A172 (cell line): Measurements from ENCODE around the gene PSD4. TPM values are rescaled to one million over a fixed set of nuclear protein-coding genes. Genes with fewer than 3 reads are reported as not detected.

Experiments
- DNase-seq: peaks from one replicate; pipeline ENCODE4 v3.0.0-alpha.2; 2015; ENCODE audit warnings: low spot score
- total RNA-seq: library from RNA; depleted of rRNA; stranded (reverse); fragments of >200 nt; shearing (Covaris generic); gene quantifications from 2 replicates; pipeline ENCODE4 v1.2.3, GENCODE V29; 2014

PSD4 gene
- total RNA-seq, 1 experiment from 2014 or later = 10.0 TPM

GRCh38 chr2:113184531-113185230, 10.9 kb downstream of the PSD4 start:
- no peak for DNase-seq

DNA sequence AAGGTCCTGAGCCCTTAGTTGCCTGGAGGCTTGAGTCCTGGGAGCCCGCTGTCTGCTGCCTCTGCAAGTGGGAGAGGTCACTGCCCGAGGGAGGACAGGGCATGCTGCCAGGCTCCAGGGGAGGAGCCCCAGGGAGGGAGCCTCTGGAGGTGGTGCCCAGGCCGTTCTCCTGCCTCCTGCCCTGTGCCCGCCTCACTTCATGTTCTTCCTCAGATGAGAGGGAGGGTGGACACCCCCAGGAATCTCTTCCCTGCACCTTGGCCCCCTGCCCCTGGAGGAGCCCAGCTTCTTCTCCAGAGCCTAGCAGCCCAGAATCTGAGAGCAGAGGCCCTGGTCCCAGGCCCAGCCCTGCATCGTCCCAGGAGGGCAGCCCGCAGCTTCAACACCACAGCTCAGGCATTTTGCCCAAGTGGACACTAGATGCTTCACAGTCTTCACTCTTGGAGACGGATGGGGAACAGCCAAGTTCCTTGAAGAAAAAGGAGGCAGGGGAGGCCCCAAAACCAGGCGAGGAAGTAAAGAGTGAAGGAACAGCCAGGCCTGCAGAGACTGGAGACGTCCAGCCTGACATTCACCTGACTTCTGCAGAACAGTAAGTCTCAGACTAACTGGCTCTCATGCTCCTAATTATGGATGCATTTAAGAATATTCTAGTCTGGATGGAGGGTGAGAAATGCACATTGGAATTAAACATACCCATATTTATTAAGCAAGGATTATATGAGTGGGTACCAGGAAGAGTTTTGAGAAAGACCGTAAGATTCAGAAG, 12.1 kb downstream of the PSD4 start:
- peak; percentile 48 for DNase-seq

DNA sequence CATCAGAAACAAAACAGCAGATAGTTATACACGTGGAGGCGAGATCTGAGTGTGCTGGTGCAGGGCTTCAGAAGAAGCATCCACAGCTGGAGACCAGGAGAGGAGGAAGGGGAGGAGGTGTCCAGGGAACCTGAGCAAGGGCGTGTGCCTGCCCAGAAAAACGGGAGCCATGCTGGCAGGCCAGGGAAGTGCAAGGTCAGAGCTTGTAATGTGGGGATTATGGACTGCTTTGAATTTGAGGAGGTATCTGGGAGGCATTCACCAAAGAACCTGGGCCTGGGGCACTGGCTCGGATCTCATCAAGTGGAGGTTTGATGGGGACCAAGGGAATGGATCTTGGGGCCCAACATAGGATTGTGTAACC, 12.6 kb downstream of the PSD4 start:
- DNase-seq = no peak

GRCh38 chr2:113187771-113188170, 14.0 kb downstream of the PSD4 start:
- no peak for DNase-seq

GRCh38 chr2:113190871-113191270, 17.1 kb downstream of the PSD4 start:
- DNase-seq = no peak

- no peak for DNase-seq
Measured at GRCh38 chr2:113192459-113193100, 18.8 kb downstream of the PSD4 start.

DNA sequence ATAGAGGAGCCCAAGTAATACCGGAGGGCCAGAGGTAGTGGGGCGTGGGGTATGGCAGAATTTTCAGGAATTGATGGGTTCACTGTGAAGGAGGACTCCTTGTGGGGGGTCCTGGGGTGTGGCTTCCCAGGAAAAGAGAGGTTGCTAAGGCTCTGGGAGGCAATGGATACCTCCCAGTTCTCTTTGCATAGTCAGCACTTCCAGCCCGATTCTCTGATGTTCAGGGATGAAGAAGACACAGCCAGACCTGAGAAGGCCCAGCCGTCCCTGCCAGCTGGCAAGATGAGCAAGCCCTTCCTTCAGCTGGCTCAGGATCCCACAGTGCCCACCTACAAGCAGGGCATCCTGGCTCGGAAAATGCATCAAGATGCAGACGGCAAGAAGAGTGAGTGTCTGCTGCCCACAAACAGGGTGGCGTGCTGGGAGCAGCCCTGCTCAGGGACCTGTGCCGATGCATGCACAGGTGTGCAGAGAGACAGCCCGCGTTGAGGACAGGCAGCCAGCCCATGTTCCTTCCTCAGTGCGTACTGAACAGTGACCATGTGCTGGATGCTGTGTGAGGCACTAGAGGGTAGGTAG, 22.2 kb downstream of the PSD4 start:
- DNase-seq = no peak

DNA sequence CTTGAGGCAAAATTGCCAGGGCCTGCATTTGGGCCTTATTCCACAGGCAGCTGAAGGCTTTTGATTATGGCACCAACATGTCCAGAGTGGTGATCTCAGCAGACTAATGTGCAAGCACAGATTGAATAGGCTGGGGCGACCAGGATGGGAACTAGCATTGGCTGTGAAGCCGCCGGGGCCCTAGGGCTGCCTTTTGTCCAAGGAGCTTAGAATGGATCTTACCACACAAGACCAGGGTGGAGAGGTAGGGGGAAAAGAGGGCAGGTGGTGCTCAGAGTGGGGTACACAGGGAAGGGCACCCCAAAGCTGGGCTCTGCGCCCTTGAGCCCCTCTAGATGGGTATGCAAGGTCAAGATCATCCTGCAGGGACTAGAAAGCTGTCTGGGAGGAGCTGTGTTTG, 23.1 kb downstream of the PSD4 start:
- DNase-seq = no peak

- DNase-seq = no peak
Measured at GRCh38 chr2:113197347-113198047, 23.7 kb downstream of the PSD4 start.

- DNase-seq = no peak
Measured at GRCh38 chr2:113198048-113198789, 24.4 kb downstream of the PSD4 start.

DNA sequence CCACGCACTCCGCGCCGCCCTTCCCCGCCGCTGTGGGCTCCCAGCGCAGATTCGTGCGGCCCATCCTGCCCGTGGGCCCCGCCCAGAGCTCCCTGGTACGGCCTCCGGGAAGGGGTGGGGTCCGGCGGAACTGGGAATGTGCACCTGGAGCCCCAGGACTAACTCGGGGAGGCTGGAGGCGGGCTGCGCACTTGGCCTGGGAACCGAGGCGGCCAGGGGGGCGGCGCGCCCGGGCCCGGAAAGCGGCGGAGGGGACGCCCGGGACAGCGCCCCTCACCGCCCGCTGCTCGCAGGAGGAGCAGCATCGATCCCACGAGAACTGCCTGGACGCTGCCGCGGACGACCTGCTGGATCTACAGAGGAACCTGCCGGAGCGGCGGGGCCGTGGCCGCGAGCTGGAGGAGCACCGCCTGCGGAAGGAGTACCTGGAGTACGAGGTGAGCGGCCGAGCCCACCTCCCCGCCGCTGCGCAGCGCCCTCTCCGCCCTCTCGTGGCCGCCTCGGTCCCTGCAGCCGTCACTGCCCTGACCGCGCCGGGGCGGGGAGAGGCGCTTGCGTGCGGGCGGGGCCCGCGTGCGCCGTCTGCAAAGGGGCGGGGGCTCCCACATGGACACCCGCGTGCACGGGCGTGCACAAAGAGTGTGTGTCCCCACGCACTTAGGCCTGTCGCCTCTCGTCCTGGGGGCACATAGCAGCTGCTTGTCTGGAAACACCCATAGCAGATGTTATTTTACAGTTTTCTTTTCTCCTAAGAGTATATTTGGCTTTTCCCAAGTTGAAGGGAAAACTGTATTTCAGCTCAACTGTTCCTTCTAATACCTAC, 25.2 kb downstream of the PSD4 start:
- DNase-seq = peak; percentile 71

DNA sequence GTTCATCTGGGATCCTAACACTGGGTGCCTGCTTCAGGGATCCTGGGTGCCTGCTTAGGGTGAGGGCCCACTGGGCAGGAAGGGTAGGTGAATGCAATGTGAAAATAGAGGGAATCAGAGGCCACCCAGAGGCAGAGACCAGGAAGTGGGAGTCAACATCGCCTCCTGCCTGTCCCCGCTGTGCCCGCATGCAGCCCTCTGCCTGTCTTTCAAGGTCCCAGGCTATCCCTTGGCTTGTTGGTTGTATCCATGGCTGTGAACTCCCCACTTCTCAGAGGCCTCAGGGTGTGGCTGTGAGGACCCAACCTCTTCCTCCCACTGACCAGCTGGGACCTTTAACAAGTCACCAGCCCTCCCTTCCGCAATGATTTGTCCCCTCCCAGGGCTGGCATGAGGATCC, 26.5 kb downstream of the PSD4 start:
- DNase-seq = no peak

- peak; percentile 56 for DNase-seq
Measured at GRCh38 chr2:113200736-113201490, 27.1 kb downstream of the PSD4 start.

GRCh38 chr2:113201496-113202304, 27.9 kb downstream of the PSD4 start:
- DNase-seq = no peak

GRCh38 chr2:113202305-113203216, 28.8 kb downstream of the PSD4 start:
- no peak for DNase-seq

DNA sequence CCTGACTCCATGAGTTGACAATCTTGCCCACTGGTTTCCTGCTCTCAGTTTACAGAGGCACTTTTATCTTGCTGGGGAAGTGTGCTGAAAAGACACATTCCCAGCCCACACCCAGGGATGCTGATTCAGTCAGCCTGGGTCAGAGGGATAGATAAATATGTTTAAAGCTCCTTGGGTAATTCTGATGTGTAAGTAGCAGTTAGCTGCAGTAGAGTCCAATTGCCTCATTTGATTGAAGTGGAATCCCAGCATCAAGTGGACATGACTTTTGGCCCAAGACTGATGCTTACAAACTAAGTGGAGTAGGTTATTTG, 29.4 kb downstream of the PSD4 start:
- DNase-seq = no peak

GRCh38 chr2:113203901-113204519, 30.2 kb downstream of the PSD4 start:
- peak; percentile 90 for DNase-seq
